HCEC 1CT (cell line): ENCODE data around the gene NR2C2.
"Not testable (repeated sequence)": the region's sequence is repeated elsewhere in the genome, so short reads cannot be mapped to it uniquely, and the experiment has no call there.

ENCODE experiments used
- DNase-seq: peaks from one replicate; pipeline ENCODE4 v3.0.0-alpha.2; 2017

Gene NR2C2

GRCh38 chr3:14947100-14947885, at the start of gene NR2C2:
Gene NR2C2, plus strand, starts transcription at chr3:14947583. Its CDS starts 56,332 bp downstream, at chr3:15003915.
- DNase-seq, result peak; percentile 79

GRCh38 chr3:14898929-14899328, 48.5 kb upstream of the NR2C2 start:
- DNase-seq, result no peak

GRCh38 chr3:14899993-14900618, 47.3 kb upstream of the NR2C2 start:
- no peak for DNase-seq

- DNase-seq, result no peak
Observed at GRCh38 chr3:14900881-14901873, 46.2 kb upstream of the NR2C2 start.

- no peak for DNase-seq
Observed at GRCh38 chr3:14902719-14903118, 44.7 kb upstream of the NR2C2 start.

GRCh38 chr3:14903501-14903900, 43.9 kb upstream of the NR2C2 start:
- not testable (repeated sequence) for DNase-seq

- DNase-seq, result no peak
Observed at GRCh38 chr3:14905055-14905657, 42.2 kb upstream of the NR2C2 start.

GRCh38 chr3:14906355-14906971, 40.9 kb upstream of the NR2C2 start:
- no peak for DNase-seq

- no peak for DNase-seq
Observed at GRCh38 chr3:14907043-14907966, 40.1 kb upstream of the NR2C2 start.

GRCh38 chr3:14909250-14909649, 38.1 kb upstream of the NR2C2 start:
- DNase-seq, result no peak

GRCh38 chr3:14911651-14912050, 35.7 kb upstream of the NR2C2 start:
- DNase-seq, result no peak

GRCh38 chr3:14913071-14913925, 34.1 kb upstream of the NR2C2 start:
- no peak for DNase-seq

- no peak for DNase-seq
Observed at GRCh38 chr3:14913926-14914778, 33.2 kb upstream of the NR2C2 start.

GRCh38 chr3:14914779-14915117, 32.6 kb upstream of the NR2C2 start:
- no peak for DNase-seq

- no peak for DNase-seq
Observed at GRCh38 chr3:14915636-14916222, 31.7 kb upstream of the NR2C2 start.

- DNase-seq, result no peak
Observed at GRCh38 chr3:14918356-14918860, 29.0 kb upstream of the NR2C2 start.

GRCh38 chr3:14920536-14920935, 26.8 kb upstream of the NR2C2 start:
- DNase-seq, result no peak

GRCh38 chr3:14921034-14921616, 26.3 kb upstream of the NR2C2 start:
- peak; percentile 69 for DNase-seq
